ENCODE measurements around the gene CD3D. TPM values are rescaled to one million over a fixed set of nuclear protein-coding genes. Genes with fewer than 3 reads are reported as not detected.
"Not testable (repeated sequence)": the region's sequence is repeated elsewhere in the genome, so short reads cannot be mapped to it uniquely, and the experiment has no call there.

Gene CD3D
- total RNA-seq, 1 donor from 2014 or later, result 1.8 TPM

DNA sequence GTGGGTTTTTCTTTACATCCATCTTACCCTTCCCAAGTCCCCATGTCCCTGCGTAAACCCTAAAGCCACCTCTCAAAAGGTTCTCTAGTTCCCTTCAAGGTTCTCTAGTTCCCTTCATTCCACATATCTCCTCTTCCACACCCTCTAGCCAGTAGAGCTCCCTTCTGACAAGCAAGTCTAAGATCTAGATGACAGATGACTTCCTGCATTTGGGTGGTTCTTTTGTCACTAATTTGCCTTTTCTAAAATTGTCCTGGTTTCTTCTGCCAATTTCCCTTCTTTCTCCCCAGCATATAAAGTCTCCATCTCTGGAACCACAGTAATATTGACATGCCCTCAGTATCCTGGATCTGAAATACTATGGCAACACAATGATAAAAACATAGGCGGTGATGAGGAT, 30.2 kb downstream of the CD3D start:
- Mint-ChIP-seq H3K4me1 (peaks cover 44% of the 10 kb centered on the region), H3K27ac (no peak overlapping the region), H3K27me3 (no peaks in the 10 kb centered on the region), H3K36me3 (ENCODE audit: low read depth) (no peaks in the 10 kb centered on the region), H3K4me3 (no peak overlapping the region), H3K9me3 (no peaks in the 10 kb centered on the region)
- DNase-seq (no peak), ATAC-seq (ENCODE audit: low read depth) (no peak)
- ChIA-PET CTCF (no interaction called here), POLR2A (no interaction called here)
- intact Hi-C loops (cut with micrococcal nuclease), result no loop called here
- TF ChIP-seq, protein P1, sequence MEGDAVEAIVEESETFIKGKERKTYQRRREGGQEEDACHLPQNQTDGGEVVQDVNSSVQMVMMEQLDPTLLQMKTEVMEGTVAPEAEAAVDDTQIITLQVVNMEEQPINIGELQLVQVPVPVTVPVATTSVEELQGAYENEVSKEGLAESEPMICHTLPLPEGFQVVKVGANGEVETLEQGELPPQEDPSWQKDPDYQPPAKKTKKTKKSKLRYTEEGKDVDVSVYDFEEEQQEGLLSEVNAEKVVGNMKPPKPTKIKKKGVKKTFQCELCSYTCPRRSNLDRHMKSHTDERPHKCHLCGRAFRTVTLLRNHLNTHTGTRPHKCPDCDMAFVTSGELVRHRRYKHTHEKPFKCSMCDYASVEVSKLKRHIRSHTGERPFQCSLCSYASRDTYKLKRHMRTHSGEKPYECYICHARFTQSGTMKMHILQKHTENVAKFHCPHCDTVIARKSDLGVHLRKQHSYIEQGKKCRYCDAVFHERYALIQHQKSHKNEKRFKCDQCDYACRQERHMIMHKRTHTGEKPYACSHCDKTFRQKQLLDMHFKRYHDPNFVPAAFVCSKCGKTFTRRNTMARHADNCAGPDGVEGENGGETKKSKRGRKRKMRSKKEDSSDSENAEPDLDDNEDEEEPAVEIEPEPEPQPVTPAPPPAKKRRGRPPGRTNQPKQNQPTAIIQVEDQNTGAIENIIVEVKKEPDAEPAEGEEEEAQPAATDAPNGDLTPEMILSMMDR (IDR thresholded peaks at IDR 0.05), result no peak

DNA sequence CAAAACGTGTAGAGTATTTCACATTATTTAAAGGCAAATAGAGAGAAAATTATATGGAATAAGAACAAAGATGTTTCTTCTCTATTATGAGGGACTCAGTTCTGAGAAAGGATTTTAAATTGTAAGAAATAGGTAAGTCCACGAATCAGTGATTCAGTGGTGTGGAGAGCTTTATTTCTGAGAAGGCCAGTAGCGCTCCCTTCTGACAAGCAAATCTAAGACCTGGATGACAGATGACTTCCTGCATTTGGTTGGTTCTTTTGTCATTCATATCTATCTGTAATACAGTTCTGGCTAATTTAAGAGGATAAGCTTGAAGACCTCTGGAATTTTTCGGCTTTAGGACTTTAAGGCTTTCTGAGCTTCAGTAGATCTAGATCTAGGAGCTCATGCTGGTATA, 31.0 kb downstream of the CD3D start:
- ATAC-seq (ENCODE audit: low read depth) (no peak), DNase-seq (no peak)
- Mint-ChIP-seq H3K36me3 (ENCODE audit: low read depth) (no peaks in the 10 kb centered on the region), H3K27ac (no peak overlapping the region), H3K27me3 (no peaks in the 10 kb centered on the region), H3K4me1 (peaks cover 36% of the 10 kb centered on the region), H3K4me3 (no peak overlapping the region), H3K9me3 (no peaks in the 10 kb centered on the region)
- intact Hi-C loops (cut with micrococcal nuclease), result no loop called here
- TF ChIP-seq, protein P1 (IDR thresholded peaks at IDR 0.05), result no peak
- ChIA-PET CTCF (interaction anchor here (1.2 kb wide), 1 partner anchor 16 kb away, joined by 4 read pairs; no protein-coding TSS in a partner anchor), POLR2A (no interaction called here)

DNA sequence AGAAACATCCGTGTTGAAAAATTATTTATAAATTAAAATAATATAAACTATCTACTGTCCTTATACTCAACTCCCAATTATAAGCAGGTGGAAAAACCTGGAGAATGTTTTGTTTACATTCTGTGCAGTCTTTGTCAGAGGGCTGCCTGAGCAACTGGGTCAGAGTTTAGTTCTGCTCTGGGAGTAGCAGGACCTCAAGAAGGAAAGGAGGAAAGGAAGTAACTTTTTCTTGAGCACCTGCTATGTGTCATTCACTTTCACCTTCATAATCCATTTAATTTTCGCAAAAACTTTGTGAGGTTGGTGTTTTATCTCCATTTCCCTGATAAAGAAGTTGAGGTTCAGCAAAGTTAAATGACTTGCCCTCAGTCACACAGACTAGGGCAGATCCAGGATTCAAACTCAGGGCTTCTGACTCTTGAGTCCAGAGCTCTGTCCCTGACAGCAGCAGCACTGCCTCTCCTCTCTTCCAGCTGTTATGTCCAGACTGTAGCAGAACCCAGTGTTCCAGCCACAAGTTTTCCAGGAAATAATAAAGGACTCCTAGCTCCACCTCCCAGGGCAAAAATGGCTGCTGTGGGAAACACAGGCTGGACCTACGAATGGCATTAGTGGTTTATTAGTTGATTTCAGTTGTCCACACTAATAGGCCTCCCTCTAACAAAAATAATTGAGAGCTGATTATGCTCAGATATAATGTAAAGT, 31.6 kb downstream of the CD3D start:
- Mint-ChIP-seq H3K27ac (no peak overlapping the region), H3K4me3 (no peak overlapping the region), H3K9me3 (no peaks in the 10 kb centered on the region), H3K4me1 (peaks cover 31% of the 10 kb centered on the region), H3K27me3 (no peaks in the 10 kb centered on the region), H3K36me3 (ENCODE audit: low read depth) (no peaks in the 10 kb centered on the region)
- ChIA-PET POLR2A (no interaction called here), CTCF (interaction anchor here (1.2 kb wide), 1 partner anchor 15 kb away, joined by 4 read pairs; no protein-coding TSS in a partner anchor)
- DNase-seq (no peak), ATAC-seq (ENCODE audit: low read depth) (no peak)
- TF ChIP-seq, protein P1 (IDR thresholded peaks at IDR 0.05), result no peak
- intact Hi-C loops (cut with micrococcal nuclease), result no loop called here

DNA sequence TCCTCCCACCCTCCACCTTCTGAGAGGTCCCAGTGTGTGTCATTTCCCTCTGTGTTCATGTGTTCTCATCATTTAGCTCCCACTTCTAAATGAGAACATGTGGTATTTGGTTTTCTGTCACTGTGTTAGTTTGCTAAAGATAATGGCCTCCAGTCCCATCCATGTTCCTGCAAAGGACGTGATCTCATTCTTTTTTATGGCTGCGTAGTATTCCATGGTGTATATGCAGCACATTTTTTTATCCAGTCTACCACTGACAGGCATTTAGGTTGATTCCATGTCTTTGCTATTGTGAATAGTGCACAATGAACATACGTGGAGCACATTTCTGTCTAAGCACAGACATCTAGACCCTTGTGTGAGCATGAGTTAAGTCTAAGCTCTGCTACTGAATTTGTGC, 32.2 kb downstream of the CD3D start:
- Mint-ChIP-seq H3K36me3 (ENCODE audit: low read depth) (no peaks in the 10 kb centered on the region), H3K4me1 (peaks cover 27% of the 10 kb centered on the region), H3K27me3 (no peaks in the 10 kb centered on the region), H3K9me3 (no peaks in the 10 kb centered on the region), H3K4me3 (no peak overlapping the region), H3K27ac (no peak overlapping the region)
- ChIA-PET CTCF (no interaction called here), POLR2A (no interaction called here)
- intact Hi-C loops (cut with micrococcal nuclease), result no loop called here
- ATAC-seq (ENCODE audit: low read depth), result no peak
- no peak for DNase-seq
- TF ChIP-seq, protein P1 (IDR thresholded peaks at IDR 0.05), result no peak

DNA sequence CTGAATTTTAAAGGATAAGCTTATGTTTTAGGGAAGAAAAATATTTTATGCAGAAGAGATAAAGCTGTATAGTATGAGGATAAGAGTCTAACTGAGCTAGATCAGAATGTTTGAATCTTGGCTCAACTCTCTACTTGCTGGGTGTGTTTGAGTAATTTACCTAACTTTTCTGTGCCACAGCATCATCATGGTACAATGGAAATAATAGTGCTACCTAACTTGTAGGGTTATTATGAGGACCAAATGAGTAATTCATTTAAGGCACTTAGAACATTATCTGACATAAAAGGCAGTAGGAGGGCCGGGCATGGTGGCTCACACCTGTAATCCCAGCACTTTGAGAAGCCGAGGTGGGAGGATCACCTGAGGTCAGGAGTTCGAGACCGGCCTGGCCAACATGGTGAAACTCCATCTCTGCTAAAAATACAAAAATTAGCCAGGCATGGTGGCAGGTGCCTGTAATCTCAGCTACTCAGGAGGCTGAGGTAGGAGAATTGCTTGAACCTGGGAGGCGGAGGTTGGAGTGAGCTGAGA, 33.4 kb downstream of the CD3D start:
- not testable (repeated sequence) for H3K36me3 Mint-ChIP-seq (ENCODE audit: low read depth)

More for the DNA sequence above, 33.4 kb downstream of the CD3D start:
- H3K9me3 Mint-ChIP-seq; DNase-seq; intact Hi-C loops (cut with micrococcal nuclease); H3K4me3 Mint-ChIP-seq; H3K27me3 Mint-ChIP-seq; ATAC-seq (ENCODE audit: low read depth); H3K27ac Mint-ChIP-seq; POLR2A ChIA-PET: not testable (repeated sequence)
- peaks cover 25% of the 10 kb centered on the region for H3K4me1 Mint-ChIP-seq
- CTCF ChIA-PET, result interaction anchor here (0.6 kb wide), 1 partner anchor 111 kb away, joined by 3 read pairs; no protein-coding TSS in a partner anchor
